Esophagus squamous epithelium (tissue), 4 donors: ENCODE measurements around the gene CLCNKB.

Experiments
- POLR2A ChIP-seq, 4 donors: fragments of 450-650 bp; IDR thresholded peaks; one replicate each; pipeline ENCODE4 v1.6.1; 2017; ENCODE audit warnings: antibody characterized with exemption in 4 of 4, mild to moderate bottlenecking in 4 of 4, moderate library complexity in 3 of 4
- TF ChIP-seq, protein P1 (sequence below), 6 experiments: fragments of 450-650 bp in 4 of 6; fragments of 200-600 bp in 2 of 6; sonication (generic) in 2 of 6; IDR thresholded peaks; one replicate each; pipeline ENCODE4 v1.5.1; 2016 to 2019; ENCODE audit warnings: antibody characterized with exemption in 6 of 6, mild to moderate bottlenecking in 4 of 6, moderate library complexity in 4 of 6

DNA sequence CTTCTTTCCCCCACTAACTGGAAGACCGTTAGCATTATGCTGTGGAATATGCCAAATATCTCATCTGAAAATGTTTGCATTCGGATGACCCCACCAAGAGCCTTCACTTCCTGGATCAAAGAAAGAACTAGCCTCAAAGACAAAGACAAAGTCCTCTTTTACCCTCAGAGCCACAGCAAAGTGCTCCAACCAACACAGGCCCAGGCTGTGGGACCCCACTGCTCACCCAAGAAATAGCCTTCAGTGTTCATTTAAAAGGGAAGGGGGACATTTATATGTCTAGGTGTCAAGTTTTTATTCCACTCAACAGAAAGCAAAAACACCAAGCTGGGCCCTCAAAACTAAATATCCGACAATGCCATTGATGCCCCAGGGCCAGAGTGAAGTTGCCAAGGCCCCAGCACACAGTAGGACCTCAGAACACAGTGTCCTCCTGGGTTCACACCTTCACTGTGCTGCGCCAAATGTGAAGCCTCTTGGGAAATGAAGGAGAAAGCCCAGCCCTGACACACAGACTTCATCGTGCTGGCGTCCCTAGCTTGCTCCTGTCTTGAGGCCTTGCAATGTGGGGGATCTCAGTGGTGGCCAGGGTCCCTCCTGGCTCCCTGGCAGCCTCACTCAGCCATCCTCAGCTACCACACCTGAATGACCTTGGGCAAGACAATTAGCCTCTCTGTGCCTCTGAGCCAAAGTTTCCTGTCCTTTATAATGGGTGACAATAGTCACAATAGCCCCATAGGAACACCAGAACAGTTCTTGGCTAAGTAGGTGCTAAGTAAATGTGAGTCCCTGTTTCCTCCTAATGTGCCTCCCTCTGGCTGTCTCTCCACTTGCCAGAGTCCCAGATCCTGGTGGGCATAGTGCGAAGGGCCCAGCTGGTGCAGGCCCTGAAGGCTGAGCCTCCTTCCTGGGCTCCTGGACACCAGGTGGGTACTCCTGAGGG lies 11.3 kb downstream of the CLCNKB start:
- TF ChIP-seq, protein P1, sequence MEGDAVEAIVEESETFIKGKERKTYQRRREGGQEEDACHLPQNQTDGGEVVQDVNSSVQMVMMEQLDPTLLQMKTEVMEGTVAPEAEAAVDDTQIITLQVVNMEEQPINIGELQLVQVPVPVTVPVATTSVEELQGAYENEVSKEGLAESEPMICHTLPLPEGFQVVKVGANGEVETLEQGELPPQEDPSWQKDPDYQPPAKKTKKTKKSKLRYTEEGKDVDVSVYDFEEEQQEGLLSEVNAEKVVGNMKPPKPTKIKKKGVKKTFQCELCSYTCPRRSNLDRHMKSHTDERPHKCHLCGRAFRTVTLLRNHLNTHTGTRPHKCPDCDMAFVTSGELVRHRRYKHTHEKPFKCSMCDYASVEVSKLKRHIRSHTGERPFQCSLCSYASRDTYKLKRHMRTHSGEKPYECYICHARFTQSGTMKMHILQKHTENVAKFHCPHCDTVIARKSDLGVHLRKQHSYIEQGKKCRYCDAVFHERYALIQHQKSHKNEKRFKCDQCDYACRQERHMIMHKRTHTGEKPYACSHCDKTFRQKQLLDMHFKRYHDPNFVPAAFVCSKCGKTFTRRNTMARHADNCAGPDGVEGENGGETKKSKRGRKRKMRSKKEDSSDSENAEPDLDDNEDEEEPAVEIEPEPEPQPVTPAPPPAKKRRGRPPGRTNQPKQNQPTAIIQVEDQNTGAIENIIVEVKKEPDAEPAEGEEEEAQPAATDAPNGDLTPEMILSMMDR (IDR thresholded peaks at IDR 0.05): no peak
- no peak for TF ChIP-seq POLR2A (IDR thresholded peaks at IDR 0.05)
